ENCODE data around the gene PI3. TPM values are rescaled to one million over a fixed set of nuclear protein-coding genes. Genes with fewer than 3 reads are reported as not detected.

PI3 gene
- total and polyA plus RNA-seq, 2 of the 8 experiments (the other 6 are each of a cell fraction or from before 2014, with no cell fraction given): not detected

DNA sequence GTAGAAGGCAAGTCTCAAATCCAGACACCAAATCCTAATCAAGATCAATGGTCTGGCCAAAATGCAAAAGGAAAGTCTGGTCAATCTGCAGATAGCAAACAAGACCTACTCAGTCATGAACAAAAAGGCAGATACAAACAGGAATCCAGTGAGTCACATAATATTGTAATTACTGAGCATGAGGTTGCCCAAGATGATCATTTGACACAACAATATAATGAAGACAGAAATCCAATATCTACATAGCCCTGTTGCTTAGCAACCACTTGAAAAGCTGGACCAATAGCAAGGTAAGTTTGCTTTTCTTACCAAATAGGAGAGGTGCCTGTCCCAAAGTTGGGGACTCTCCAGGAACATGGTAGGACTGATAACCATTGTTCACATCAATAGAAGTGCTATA, 48.4 kb downstream of the PI3 start:
- Histone ChIP-seq H4K20me1 (replicated peaks in 1 of 2; ENCODE audit: control insufficient read depth in 1 of 2, insufficient read depth in 2 of 2, low read length in 2 of 2) (no peaks in the 10 kb centered on the region), H3K23ac (ENCODE audit: insufficient read length) (no peak overlapping the region), H2BK120ac (replicated peaks; ENCODE audit: low read depth, low read length) (no peak overlapping the region), H3K79me1 (ENCODE audit: low read depth, low read length) (no peaks in the 10 kb centered on the region), H2AFZ (ENCODE audit: low read length) (no peak overlapping the region), H2BK5ac (ENCODE audit: low read depth, low read length) (no peak overlapping the region), H2BK15ac (ENCODE audit: low read length) (no peak overlapping the region), H3K14ac (ENCODE audit: insufficient read length) (no peak overlapping the region), H3K4me1 (replicated peaks in 1 of 4; ENCODE audit: control insufficient read depth in 3 of 4, insufficient read depth in 4 of 4, low read length in 3 of 4) (no peaks in the 10 kb centered on the region), H4K5ac (ENCODE audit: insufficient read length, low read depth, low read length) (no peak overlapping the region), H3K4me3 (ENCODE audit: extremely low read depth in 1 of 4, insufficient read depth in 2 of 4, low read depth in 3 of 4, low read length in 4 of 4) (no peak overlapping the region), H3K79me2 (ENCODE audit: control insufficient read depth in 1 of 2, insufficient read depth in 2 of 2, low read length in 2 of 2) (no peaks in the 10 kb centered on the region), H3K4me2 (ENCODE audit: insufficient read depth in 1 of 2, low read depth in 2 of 2, low read length in 2 of 2) (no peak overlapping the region), H3K9ac (replicated peaks in 1 of 4; ENCODE audit: extremely low read depth in 1 of 4, low read depth in 3 of 4, low read length in 3 of 4) (no peak overlapping the region), H2BK12ac (ENCODE audit: low read depth, low read length) (no peak overlapping the region), H2AK5ac (ENCODE audit: low read depth, low read length) (no peak overlapping the region), H4K8ac (ENCODE audit: extremely low read depth, insufficient read depth, low read length) (no peak overlapping the region), H4K91ac (replicated peaks; ENCODE audit: insufficient read length, low read length) (no peak overlapping the region), H3K4ac (replicated peaks; ENCODE audit: insufficient read length, low read depth, low read length) (no peak overlapping the region), H3K36me3 (ENCODE audit: control insufficient read depth in 2 of 4, insufficient read depth in 4 of 4, low read length in 3 of 4) (no peaks in the 10 kb centered on the region), H3K56ac (replicated peaks; ENCODE audit: insufficient read length, low read depth, low read length) (no peak overlapping the region), H3K9me3 (ENCODE audit: insufficient read depth in 2 of 2, low read depth in 1 of 2, low read length in 1 of 2) (no peaks in the 10 kb centered on the region), H3K27ac (ENCODE audit: low read depth, low read length) (no peak overlapping the region), H3K18ac (ENCODE audit: extremely low read depth, low read length) (no peak overlapping the region), H2BK20ac (ENCODE audit: low read length) (no peak overlapping the region), H3K27me3 (replicated peaks in 1 of 4; ENCODE audit: control insufficient read depth in 3 of 4, extremely low read depth in 1 of 4, insufficient read depth in 3 of 4, low read length in 3 of 4) (no peaks in the 10 kb centered on the region; a peak in 1 of 7 replicates), H3K23me2 (ENCODE audit: low read depth, low read length) (no peaks in the 10 kb centered on the region)
- ChIA-PET CTCF (ENCODE audit: partially characterized antibody) (interaction anchor here (1.4 to 2.7 kb wide), 2 partner anchors 70 to 84 kb away, joined by 4 to 10 read pairs; no protein-coding TSS in a partner anchor), POLR2A (ENCODE audit: partially characterized antibody) (no interaction called here)
- no peak for DNase-seq (ENCODE audit: low read depth in 1 of 2, low spot score in 2 of 2)
- peak; percentile 19 for FAIRE-seq
- TF ChIP-seq CEBPB (IDR thresholded peaks at IDR 0.05; ENCODE audit: low read depth, low read length): no peak
- TF ChIP-seq, protein P1, sequence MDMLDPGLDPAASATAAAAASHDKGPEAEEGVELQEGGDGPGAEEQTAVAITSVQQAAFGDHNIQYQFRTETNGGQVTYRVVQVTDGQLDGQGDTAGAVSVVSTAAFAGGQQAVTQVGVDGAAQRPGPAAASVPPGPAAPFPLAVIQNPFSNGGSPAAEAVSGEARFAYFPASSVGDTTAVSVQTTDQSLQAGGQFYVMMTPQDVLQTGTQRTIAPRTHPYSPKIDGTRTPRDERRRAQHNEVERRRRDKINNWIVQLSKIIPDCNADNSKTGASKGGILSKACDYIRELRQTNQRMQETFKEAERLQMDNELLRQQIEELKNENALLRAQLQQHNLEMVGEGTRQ (IDR thresholded peaks at IDR 0.05; ENCODE audit: low read length): no peak
- no peak for TF ChIP-seq RAD21 (IDR thresholded peaks at IDR 0.05 in 1 of 2, conservative IDR thresholded peaks at IDR 0.05 in 1 of 2; ENCODE audit: low read depth in 2 of 2, low read length in 2 of 2)
- no peak for TF ChIP-seq SIN3A (conservative IDR thresholded peaks at IDR 0.05 in 1 of 2, IDR thresholded peaks at IDR 0.05 in 1 of 2; ENCODE audit: low read depth in 1 of 2, low read length in 2 of 2)
- TF ChIP-seq SAP30 (IDR thresholded peaks at IDR 0.05; ENCODE audit: insufficient read depth, insufficient replicate concordance, low read length): no peak
- no peak for TF ChIP-seq JUN (IDR thresholded peaks at IDR 0.05; ENCODE audit: low read depth, low read length)
- no peak for TF ChIP-seq SRF (IDR thresholded peaks at IDR 0.05; ENCODE audit: low read depth, low read length)
- no peak for TF ChIP-seq CREB1 (IDR thresholded peaks at IDR 0.05)
- TF ChIP-seq KDM4A (IDR thresholded peaks at IDR 0.05; ENCODE audit: low read depth, low read length, severe bottlenecking): no peak
- TF ChIP-seq CTBP2 (IDR thresholded peaks at IDR 0.05; ENCODE audit: borderline replicate concordance, insufficient read depth, insufficient read length, low read length): no peak
- TF ChIP-seq FOSL1 (IDR thresholded peaks at IDR 0.05; ENCODE audit: insufficient read depth, low read depth, low read length): no peak
